Fibroblast of pulmonary artery (primary cell): ENCODE data around the gene CCDC144A.
"Not testable (repeated sequence)": the region's sequence is repeated elsewhere in the genome, so short reads cannot be mapped to it uniquely, and the experiment has no call there.

Experiments
- DNase-seq: peaks from one replicate; pipeline ENCODE4 v3.0.0-alpha.2; 2010; ENCODE audit warnings: low read depth
- H3K4me3 ChIP-seq: replicated peaks from 2 replicates; pipeline ENCODE4 v1.5.1; 2011; ENCODE audit warnings: low read depth, mild to moderate bottlenecking, control low read depth, low read length, moderate library complexity
- CTCF ChIP-seq: IDR thresholded peaks from 2 replicates; pipeline ENCODE4 v1.5.1; 2011; ENCODE audit warnings: mild to moderate bottlenecking, control low read depth, low read length, inconsistent platforms; ENCODE audit errors: missing control alignments

CCDC144A gene

GRCh38 chr17:16751224-16751923 lies 61.3 kb downstream of the CCDC144A start:
- DNase-seq, result peak; percentile 11
- TF ChIP-seq CTCF, result peak; percentile 39
- not testable (repeated sequence) for H3K4me3 ChIP-seq

GRCh38 chr17:16751924-16752287 lies 61.9 kb downstream of the CCDC144A start:
- not testable (repeated sequence) for H3K4me3 ChIP-seq, DNase-seq

- not testable (repeated sequence) for DNase-seq, H3K4me3 ChIP-seq
Observed at GRCh38 chr17:16757520-16757919, 67.5 kb downstream of the CCDC144A start.

- H3K4me3 ChIP-seq, DNase-seq: not testable (repeated sequence)
Observed at GRCh38 chr17:16758177-16758576, 68.1 kb downstream of the CCDC144A start.

GRCh38 chr17:16768290-16769175 lies 78.5 kb downstream of the CCDC144A start:
- H3K4me3 ChIP-seq, DNase-seq: not testable (repeated sequence)

GRCh38 chr17:16772394-16773145 lies 82.5 kb downstream of the CCDC144A start:
- DNase-seq, H3K4me3 ChIP-seq: not testable (repeated sequence)

- H3K4me3 ChIP-seq, DNase-seq: not testable (repeated sequence)
Observed at GRCh38 chr17:16773146-16773522, 83.1 kb downstream of the CCDC144A start.

GRCh38 chr17:16787851-16788250 lies 97.8 kb downstream of the CCDC144A start:
- H3K4me3 ChIP-seq, DNase-seq: not testable (repeated sequence)

- H3K4me3 ChIP-seq, DNase-seq: not testable (repeated sequence)
Observed at GRCh38 chr17:16788889-16789536, 99.0 kb downstream of the CCDC144A start.

GRCh38 chr17:16789622-16790021 lies 99.6 kb downstream of the CCDC144A start:
- not testable (repeated sequence) for H3K4me3 ChIP-seq, DNase-seq

GRCh38 chr17:16790313-16790871 lies 100.4 kb downstream of the CCDC144A start:
- H3K4me3 ChIP-seq, DNase-seq: not testable (repeated sequence)

- not testable (repeated sequence) for DNase-seq
Observed at GRCh38 chr17:16794215-16794614, 104.2 kb downstream of the CCDC144A start.

GRCh38 chr17:16795894-16796293 lies 105.9 kb downstream of the CCDC144A start:
- DNase-seq, H3K4me3 ChIP-seq: not testable (repeated sequence)

More at GRCh38 chr17:16794215-16794614, 104.2 kb downstream of the CCDC144A start:
- H3K4me3 ChIP-seq, result not testable (repeated sequence)

GRCh38 chr17:16804851-16805250 lies 114.8 kb downstream of the CCDC144A start:
- not testable (repeated sequence) for H3K4me3 ChIP-seq, DNase-seq

GRCh38 chr17:16806599-16806998 lies 116.6 kb downstream of the CCDC144A start:
- not testable (repeated sequence) for H3K4me3 ChIP-seq, DNase-seq

GRCh38 chr17:16807620-16808019 lies 117.6 kb downstream of the CCDC144A start:
- DNase-seq, H3K4me3 ChIP-seq: not testable (repeated sequence)

- not testable (repeated sequence) for DNase-seq
Observed at GRCh38 chr17:16810236-16810635, 120.2 kb downstream of the CCDC144A start.

More at GRCh38 chr17:16810236-16810635, 120.2 kb downstream of the CCDC144A start:
- not testable (repeated sequence) for H3K4me3 ChIP-seq
